Transverse colon (tissue), 4 donors: Measurements from ENCODE around the gene AP2A1. TPM values are rescaled to one million over a fixed set of nuclear protein-coding genes. Genes with fewer than 3 reads are reported as not detected.

Experiments
- DNase-seq: peaks from one replicate; pipeline ENCODE4 v3.0.0-alpha.2; 2019
- H3K27ac ChIP-seq, 4 donors: fragments of 200-600 bp; sonication (generic); 2 replicates each; pipeline ENCODE4 v1.5.1; 2016 to 2018; ENCODE audit warnings: inconsistent platforms in 4 of 4
- H3K27me3 ChIP-seq: fragments of 200-600 bp; sonication (generic); 2 replicates; pipeline ENCODE4 v1.5.1; 2017; ENCODE audit warnings: inconsistent platforms
- H3K36me3 ChIP-seq, 4 donors: fragments of 200-600 bp; sonication (generic); 2 replicates each; pipeline ENCODE4 v1.5.1; 2017 to 2019; ENCODE audit warnings: inconsistent platforms in 4 of 4
- H3K4me1 ChIP-seq, 4 donors: fragments of 200-600 bp; sonication (generic); 2 replicates each; pipeline ENCODE4 v1.5.1; 2017 to 2020; ENCODE audit warnings: inconsistent platforms in 4 of 4
- H3K4me3 ChIP-seq, 4 donors: fragments of 200-600 bp; sonication (generic); 1 replicate in 1 of 4; 2 replicates in 3 of 4; pipeline versions ENCODE4 v1.5.1 to v1.6.1; 2017 to 2019; ENCODE audit warnings: inconsistent platforms in 4 of 4
- H3K9me3 ChIP-seq, 2 donors: fragments of 200-600 bp; sonication (generic); 2 replicates each; pipeline ENCODE4 v1.5.1; 2017 to 2019; ENCODE audit warnings: inconsistent platforms in 2 of 2
- CTCF ChIP-seq, 5 experiments: fragments of 200-600 bp in 3 of 5; fragments of 450-650 bp in 2 of 5; sonication (generic) in 3 of 5; IDR thresholded peaks; 1 replicate in 2 of 5; 2 replicates in 3 of 5; pipeline ENCODE4 v1.5.1; 2016 to 2017; ENCODE audit warnings: antibody characterized with exemption in 5 of 5, inconsistent platforms in 3 of 5, mild to moderate bottlenecking in 2 of 5, moderate library complexity in 1 of 5
- EP300 ChIP-seq: sonication (generic); formaldehyde crosslinking; IDR thresholded peaks from one replicate; pipeline ENCODE4 v1.6.1; 2017; ENCODE audit warnings: antibody characterized with exemption, low read depth
- POLR2A ChIP-seq: fragments of 450-650 bp; IDR thresholded peaks from one replicate; pipeline ENCODE4 v1.6.1; 2016; ENCODE audit warnings: antibody characterized with exemption, mild to moderate bottlenecking, moderate library complexity
- POLR2AphosphoS5 ChIP-seq, 3 donors: sonication (generic); formaldehyde crosslinking; IDR thresholded peaks; one replicate each; pipeline ENCODE4 v1.6.1; 2016; ENCODE audit warnings: antibody characterized with exemption in 3 of 3
- WGBS, 2 donors: methylation state at CpG; one replicate each; pipeline ENCODE4 v1.1.5; 2018; ENCODE audit warnings: low coverage in 1 of 2; 5-methylcytosine and 5-hydroxymethylcytosine counted together
- in situ Hi-C, 4 donors: fragments of 200-750 bp; cut with MboI; loops; one replicate each; pipeline versions ENCODE4 v1.15.0 to v1.15.1; 2017; ENCODE audit warnings: low sequenced_read_pairs in 3 of 4, low pct_ligation_motif_present in 1 of 4, low pct_unique_long_range_greater_than_20kb in 1 of 4
- intact Hi-C: fragments of 100-400 bp; cut with DNase I; formaldehyde crosslinking; loops from one replicate; pipeline ENCODE4 v1.15.1; 2023; ENCODE audit warnings: low total_unique reads
- total RNA-seq, 4 donors: library from RNA; depleted of rRNA; stranded (reverse); fragments of >200 nt; gene quantifications; one replicate each; pipeline ENCODE4 v1.1.0, GENCODE V29; 2016

AP2A1 gene
- total RNA-seq, 4 donors from 2014 or later = 71.1 to 125 (median 93.0) TPM

- peaks cover 0 to 7% (median 2%) of the 10 kb centered on the region in 4 donors for H3K36me3 ChIP-seq
Observed at GRCh38 chr19:49805822-49806619, 39.2 kb downstream of the AP2A1 start.

GRCh38 chr19:49806620-49806959 lies 39.8 kb downstream of the AP2A1 start:
- in situ Hi-C loops (no loop called here), intact Hi-C loops (loop anchor here (5.0 kb wide), 1 partner anchor 39 kb away; the partner anchor contains the start of gene AP2A1)
- no peak overlapping the region for H3K27ac ChIP-seq
- no peak overlapping the region for H3K4me3 ChIP-seq
- 80 to 95% methylated on average over 1 to 8 of the region's 8 CpGs for WGBS, 2 donors
- H3K9me3 ChIP-seq = no peaks in the 10 kb centered on the region
- H3K27me3 ChIP-seq = no peaks in the 10 kb centered on the region
- H3K36me3 ChIP-seq = peaks cover 0 to 7% (median 2%) of the 10 kb centered on the region in 4 donors
- no peak for TF ChIP-seq CTCF (IDR thresholded peaks at IDR 0.05)
- TF ChIP-seq POLR2AphosphoS5 (IDR thresholded peaks at IDR 0.05) = no peak
- no peak for TF ChIP-seq POLR2A
- TF ChIP-seq EP300 = no peak
- peaks cover 6 to 25% (median 16%) of the 10 kb centered on the region in 4 donors for H3K4me1 ChIP-seq
- no peak for DNase-seq

More at GRCh38 chr19:49805822-49806619, 39.2 kb downstream of the AP2A1 start:
- H3K27me3 ChIP-seq = no peaks in the 10 kb centered on the region
- TF ChIP-seq POLR2AphosphoS5 (IDR thresholded peaks at IDR 0.05) (no peak), EP300 (no peak), CTCF (IDR thresholded peaks at IDR 0.05) (no peak), POLR2A (no peak)
- no peak for DNase-seq
- H3K9me3 ChIP-seq = no peaks in the 10 kb centered on the region
- in situ Hi-C loops (no loop called here), intact Hi-C loops (loop anchor here (5.0 kb wide), 1 partner anchor 39 kb away; the partner anchor contains the start of gene AP2A1)
- H3K27ac ChIP-seq = no peak overlapping the region
- peaks cover 8 to 26% (median 17%) of the 10 kb centered on the region in 4 donors for H3K4me1 ChIP-seq
- WGBS, 2 donors = 78 to 87% methylated on average over 6 to 20 of the region's 20 CpGs
- H3K4me3 ChIP-seq = no peak overlapping the region

DNA sequence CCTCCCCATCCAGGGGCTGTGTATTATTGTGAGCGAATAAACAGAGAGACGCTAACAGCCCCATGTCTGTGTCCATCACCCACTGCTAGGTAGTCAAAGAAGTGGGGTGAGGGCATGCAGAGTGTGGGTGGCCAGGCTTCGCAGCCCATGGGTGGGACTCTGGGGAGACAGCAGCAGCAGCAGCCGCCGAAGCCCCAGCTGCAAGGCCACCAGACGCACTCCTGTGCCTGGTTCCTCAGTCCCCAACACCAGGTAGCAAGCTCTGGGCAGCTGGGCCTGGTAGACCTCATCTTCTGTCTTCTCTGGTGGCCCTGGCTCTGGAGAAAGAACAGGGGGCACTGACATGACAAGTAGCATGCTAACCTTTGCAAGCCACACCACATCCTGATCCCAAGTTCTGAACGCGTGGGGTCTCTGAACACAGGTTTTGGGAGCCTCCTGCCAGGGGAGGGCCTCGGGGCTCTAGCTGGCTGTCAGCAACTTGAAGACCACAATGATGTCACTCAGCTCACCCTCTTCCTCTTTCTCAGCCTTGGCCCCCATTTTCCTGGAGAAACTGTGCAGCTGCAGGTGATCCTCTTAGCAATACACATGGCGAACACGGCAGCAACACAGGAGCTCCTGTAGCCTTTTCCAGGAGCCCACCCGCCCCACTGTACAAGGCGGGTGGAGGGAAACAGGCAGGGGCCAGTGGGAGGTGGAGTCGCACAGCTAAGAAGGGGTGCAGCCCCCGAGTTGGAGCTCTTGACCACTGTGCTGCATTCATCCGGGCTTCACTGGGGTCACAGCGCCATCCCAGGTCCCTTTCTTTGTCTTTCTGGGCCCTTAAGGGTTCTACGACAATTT lies 40.5 kb downstream of the AP2A1 start:
- Histone ChIP-seq H3K36me3 (peaks cover 0 to 7% (median 2%) of the 10 kb centered on the region in 4 donors), H3K9me3 (no peaks in the 10 kb centered on the region), H3K4me3 (no peak overlapping the region), H3K27me3 (no peaks in the 10 kb centered on the region), H3K4me1 (peaks cover 4 to 23% (median 14%) of the 10 kb centered on the region in 4 donors), H3K27ac (no peak overlapping the region)
- intact Hi-C loops = loop anchor here (5.0 kb wide), 1 partner anchor 40 kb away; the partner anchor contains the start of gene AP2A1
- TF ChIP-seq EP300 (no peak), CTCF (IDR thresholded peaks at IDR 0.05) (no peak), POLR2AphosphoS5 (IDR thresholded peaks at IDR 0.05) (no peak), POLR2A (no peak)
- in situ Hi-C loops = no loop called here
- WGBS, 2 donors = 80% methylated on average over 18 of the region's 18 CpGs; no CpG with 5 or more reads in 1 of the 2 donors
- no peak for DNase-seq
